HepG2 (cell line): ENCODE data around the gene LSR. TPM values are rescaled to one million over a fixed set of nuclear protein-coding genes. Genes with fewer than 3 reads are reported as not detected.

Source experiments
- ATAC-seq: fragments of 200-7000 bp; cut with Tn5 transposase; 3 replicates; pipeline ENCODE4 v1.9.1; 2020; ENCODE audit warnings: mild to moderate bottlenecking, moderate library complexity
- BruUV-seq: library from RNA; stranded (reverse); fragments of 400-500 nt; replicated peaks from 2 replicates; lab custom pipeline; 2021; lab: Mats Ljungman, UMichigan
- CTCF ChIA-PET: fragments of 300-600 bp; formaldehyde crosslinking; extraction: SDS; loops from one replicate; lab custom pipeline; 2021; ENCODE audit warnings: low total read pairs, inconsistent platforms, low intra/inter-chr PET ratio; lab: Yijun Ruan, JAX
- POLR2A ChIA-PET: fragments of 350-600 bp; sonication (Branson Sonifier 250); formaldehyde crosslinking; loops from one replicate; lab custom pipeline; 2020; ENCODE audit warnings: antibody characterized with exemption, inconsistent platforms; lab: Yijun Ruan, JAX
- DNase-seq: peaks from one replicate; pipeline ENCODE4 v3.0.0-alpha.2; 2015; ENCODE audit warnings: low spot score
- FAIRE-seq: peaks from 3 replicates; lab custom pipeline; 2011; peaks lifted over from hg19 to GRCh38; lab: Jason Lieb, UNC
- H2AFZ ChIP-seq: one replicate; pipeline ENCODE4 v1.6.1; 2011; ENCODE audit warnings: low read length, inconsistent platforms
- H3K27ac ChIP-seq: fragments of 300-600 bp; 3 replicates; pipeline ENCODE4 v1.8.0; 2011; ENCODE audit warnings: mixed run types, mild to moderate bottlenecking, mixed read lengths, low read length, inconsistent platforms; ENCODE audit not compliant: insufficient read depth; ENCODE audit errors: extremely low read length
- H3K27me3 ChIP-seq, 2 experiments: fragments of 200-600 bp in 1 of 2; 2 replicates in 1 of 2; 3 replicates in 1 of 2; pipeline versions ENCODE4 v1.6.0 to v1.8.0; 2011; ENCODE audit warnings: low read length in 2 of 2, mild to moderate bottlenecking in 2 of 2, moderate library complexity in 2 of 2, inconsistent platforms in 1 of 2; ENCODE audit not compliant: insufficient read depth in 2 of 2, control insufficient read depth in 1 of 2
- H3K36me3 ChIP-seq, 2 experiments: fragments of 200-600 bp in 1 of 2; replicated peaks in 1 of 2; 2 replicates in 1 of 2; 3 replicates in 1 of 2; pipeline versions ENCODE4 v1.5.1 to v1.8.0; 2011; ENCODE audit warnings: low read length in 2 of 2, inconsistent platforms in 1 of 2; ENCODE audit not compliant: insufficient read depth in 2 of 2, control insufficient read depth in 1 of 2
- H3K4me1 ChIP-seq: 2 replicates; pipeline ENCODE4 v1.5.1; 2012; ENCODE audit warnings: low read length, inconsistent platforms; ENCODE audit not compliant: insufficient read depth
- H3K4me2 ChIP-seq: 2 replicates; pipeline ENCODE4 v1.6.0; 2011; ENCODE audit warnings: low read depth, low read length, inconsistent platforms
- H3K4me3 ChIP-seq, 3 experiments: fragments of 200-600 bp in 1 of 3; sonication (generic), shearing (Covaris generic) in 1 of 3; replicated peaks in 1 of 3; 2 replicates each; pipeline ENCODE4 v1.5.1; 2011 to 2016; ENCODE audit warnings: low read length in 3 of 3, inconsistent platforms in 2 of 3, low read depth in 2 of 3, mild to moderate bottlenecking in 2 of 3, control low read depth in 1 of 3, mixed read lengths in 1 of 3; ENCODE audit not compliant: insufficient read depth in 1 of 3
- H3K79me2 ChIP-seq: one replicate; pipeline ENCODE4 v1.6.1; 2011; ENCODE audit warnings: low read length, inconsistent platforms; ENCODE audit not compliant: insufficient read depth
- H3K9ac ChIP-seq: 2 replicates; pipeline ENCODE4 v1.6.0; 2011; ENCODE audit warnings: mild to moderate bottlenecking, low read depth, low read length, inconsistent platforms; ENCODE audit not compliant: insufficient read depth
- H3K9me3 ChIP-seq: 2 replicates; pipeline ENCODE4 v1.5.1; 2012; ENCODE audit warnings: mild to moderate bottlenecking, low read length
- H4K20me1 ChIP-seq: 2 replicates; pipeline ENCODE4 v1.6.0; 2011; ENCODE audit warnings: inconsistent platforms, mild to moderate bottlenecking, low read length, moderate library complexity; ENCODE audit not compliant: insufficient read depth
- IRF1 ChIP-seq: sonication (generic); formaldehyde crosslinking; IDR thresholded peaks from 2 replicates; pipeline ENCODE4 v1.4.0; 2020; ENCODE audit warnings: low read depth, mild to moderate bottlenecking, missing genetic modification reagents
- MAZ ChIP-seq, 2 experiments: sonication (generic) in 1 of 2; formaldehyde crosslinking in 1 of 2; IDR thresholded peaks; 2 replicates each; pipeline versions ENCODE4 v1.5.0 to v1.6.1; 2012 to 2020; ENCODE audit warnings: low read depth in 2 of 2, mild to moderate bottlenecking in 2 of 2, borderline replicate concordance in 1 of 2, improper control_type of control experiment in 1 of 2, low read length in 1 of 2, missing genetic modification reagents in 1 of 2, moderate library complexity in 1 of 2
- SRY ChIP-seq: sonication (generic); formaldehyde crosslinking; IDR thresholded peaks from 2 replicates; pipeline ENCODE4 v1.8.0; 2022; ENCODE audit warnings: mild to moderate bottlenecking, missing genetic modification reagents
- THAP8 ChIP-seq: sonication (generic); formaldehyde crosslinking; IDR thresholded peaks from 2 replicates; pipeline ENCODE4 v1.5.1; 2020; ENCODE audit warnings: missing genetic modification reagents, mild to moderate bottlenecking, borderline replicate concordance
- ZNF256 ChIP-seq: sonication (generic); formaldehyde crosslinking; conservative IDR thresholded peaks from 2 replicates; pipeline ENCODE4 v1.4.0; 2020; ENCODE audit warnings: missing genetic modification reagents
- ZNF260 ChIP-seq: sonication (generic); formaldehyde crosslinking; IDR thresholded peaks from 2 replicates; pipeline ENCODE4 v1.4.0; 2020; ENCODE audit warnings: missing genetic modification reagents, low read depth, mild to moderate bottlenecking, borderline replicate concordance
- ZNF484 ChIP-seq: sonication (generic); formaldehyde crosslinking; IDR thresholded peaks from 2 replicates; pipeline ENCODE4 v1.5.1; 2020; ENCODE audit warnings: mild to moderate bottlenecking, low read depth, missing genetic modification reagents, borderline replicate concordance
- ZNF616 ChIP-seq: sonication (generic); formaldehyde crosslinking; IDR thresholded peaks from 2 replicates; pipeline ENCODE4 v1.5.0; 2020; ENCODE audit warnings: low read depth, mild to moderate bottlenecking, missing genetic modification reagents
- ZNF772 ChIP-seq: sonication (generic); formaldehyde crosslinking; IDR thresholded peaks from 2 replicates; pipeline ENCODE4 v1.5.0; 2020; ENCODE audit warnings: mild to moderate bottlenecking, missing genetic modification reagents
- WGBS: methylation state at CpG from one replicate; pipeline ENCODE4 v1.1.6; 2017; ENCODE audit warnings: low lambda C conversion rate; 5-methylcytosine and 5-hydroxymethylcytosine counted together
- in situ Hi-C: cut with HindIII; loops from 2 replicates; pipeline ENCODE4 v1.10.0; 2017; ENCODE audit warnings: low pct_unique_long_range_greater_than_20kb; ENCODE audit not compliant: extremely low pct_ligation_motif_present
- intact Hi-C: fragments of 100-400 bp; cut with micrococcal nuclease; formaldehyde crosslinking; loops from one replicate; pipeline ENCODE4 v1.10.0; 2022; ENCODE audit not compliant: unreplicated experiment
- polyA plus RNA-seq, 8 experiments: library from polyadenylated mRNA; depleted of rRNA in 3 of 8; stranded (reverse) in 7 of 8; unstranded in 1 of 8; fragments of >200 nt; fragmentation: Illumina TruSeq in 4 of 8; extraction: Trizol in 4 of 8; gene quantifications; 2 replicates each; pipeline versions ENCODE4 v1.2.1 to v1.2.3, GENCODE V29; 2011 to 2016; ENCODE audit warnings: low read depth in 4 of 8, missing spikeins in 1 of 8, mixed read lengths in 1 of 8; ENCODE audit not compliant: insufficient read depth in 1 of 8
- total RNA-seq, 5 experiments: library from RNA; depleted of rRNA; stranded (reverse); fragments of >200 nt; fragmentation: Illumina TruSeq; extraction: Trizol; gene quantifications; 2 replicates each; pipeline ENCODE4 v1.2.3, GENCODE V29; 2016; ENCODE audit warnings: low read depth in 1 of 5
- TF ChIP-seq, protein P1 (sequence below): sonication (generic); formaldehyde crosslinking; IDR thresholded peaks from 2 replicates; pipeline ENCODE4 v1.5.0; 2020; ENCODE audit warnings: mild to moderate bottlenecking, missing genetic modification reagents, borderline replicate concordance
- TF ChIP-seq, protein P2 (sequence below): sonication (generic); formaldehyde crosslinking; conservative IDR thresholded peaks from 2 replicates; pipeline ENCODE4 v1.4.0; 2020; ENCODE audit warnings: missing genetic modification reagents
- TF ChIP-seq, protein P3 (sequence below): sonication (generic); formaldehyde crosslinking; IDR thresholded peaks from 2 replicates; pipeline ENCODE4 v1.5.1; 2020; ENCODE audit warnings: missing genetic modification reagents, mild to moderate bottlenecking, borderline replicate concordance

LSR gene
- total and polyA plus RNA-seq, 2 of the 13 experiments (the other 11 are each of a cell fraction or from before 2014, with no cell fraction given), result 29.2 to 79.2 TPM

GRCh38 chr19:35307931-35308330 is 59.1 kb downstream of the LSR start:
- ChIA-PET CTCF (no interaction called here), POLR2A (interaction anchor here (3.7 kb wide), 1 partner anchor 9 kb away, joined by 16 read pairs; no protein-coding TSS in a partner anchor)
- 92% methylated on average over 10 of the region's 10 CpGs for WGBS
- Histone ChIP-seq H3K79me2 (no peaks in the 10 kb centered on the region), H3K9me3 (no peaks in the 10 kb centered on the region), H3K4me2 (no peak overlapping the region), H2AFZ (no peak overlapping the region), H3K27me3 (no peaks in the 10 kb centered on the region), H3K27ac (no peak overlapping the region), H4K20me1 (no peaks in the 10 kb centered on the region), H3K9ac (peak overlapping the region; percentile 11; the same call in 1 of the 2 replicates), H3K4me1 (peaks cover 83% of the 10 kb centered on the region), H3K36me3 (no peaks in the 10 kb centered on the region), H3K4me3 (no peak overlapping the region)
- in situ Hi-C loops, result no loop called here
- BruUV-seq, result no TSS peak
- ATAC-seq (no peak), FAIRE-seq (no peak), DNase-seq (no peak)
- intact Hi-C loops, result no loop called here
- TF ChIP-seq THAP8 (CRISPR knock-in tag) (no peak), ZNF772 (CRISPR knock-in tag) (no peak), ZNF616 (no peak), ZNF260 (CRISPR knock-in tag) (no peak), SRY (CRISPR knock-in tag) (no peak), ZNF484 (CRISPR knock-in tag) (no peak), MAZ (IDR thresholded peaks at IDR 0.05; ENCODE audit: borderline replicate concordance, low read depth, low read length) (no peak), MAZ (CRISPR knock-in tag; IDR thresholded peaks at IDR 0.05; ENCODE audit: low read depth) (no peak), ZNF256 (CRISPR knock-in tag) (no peak), IRF1 (no peak)
- TF ChIP-seq, protein P1, sequence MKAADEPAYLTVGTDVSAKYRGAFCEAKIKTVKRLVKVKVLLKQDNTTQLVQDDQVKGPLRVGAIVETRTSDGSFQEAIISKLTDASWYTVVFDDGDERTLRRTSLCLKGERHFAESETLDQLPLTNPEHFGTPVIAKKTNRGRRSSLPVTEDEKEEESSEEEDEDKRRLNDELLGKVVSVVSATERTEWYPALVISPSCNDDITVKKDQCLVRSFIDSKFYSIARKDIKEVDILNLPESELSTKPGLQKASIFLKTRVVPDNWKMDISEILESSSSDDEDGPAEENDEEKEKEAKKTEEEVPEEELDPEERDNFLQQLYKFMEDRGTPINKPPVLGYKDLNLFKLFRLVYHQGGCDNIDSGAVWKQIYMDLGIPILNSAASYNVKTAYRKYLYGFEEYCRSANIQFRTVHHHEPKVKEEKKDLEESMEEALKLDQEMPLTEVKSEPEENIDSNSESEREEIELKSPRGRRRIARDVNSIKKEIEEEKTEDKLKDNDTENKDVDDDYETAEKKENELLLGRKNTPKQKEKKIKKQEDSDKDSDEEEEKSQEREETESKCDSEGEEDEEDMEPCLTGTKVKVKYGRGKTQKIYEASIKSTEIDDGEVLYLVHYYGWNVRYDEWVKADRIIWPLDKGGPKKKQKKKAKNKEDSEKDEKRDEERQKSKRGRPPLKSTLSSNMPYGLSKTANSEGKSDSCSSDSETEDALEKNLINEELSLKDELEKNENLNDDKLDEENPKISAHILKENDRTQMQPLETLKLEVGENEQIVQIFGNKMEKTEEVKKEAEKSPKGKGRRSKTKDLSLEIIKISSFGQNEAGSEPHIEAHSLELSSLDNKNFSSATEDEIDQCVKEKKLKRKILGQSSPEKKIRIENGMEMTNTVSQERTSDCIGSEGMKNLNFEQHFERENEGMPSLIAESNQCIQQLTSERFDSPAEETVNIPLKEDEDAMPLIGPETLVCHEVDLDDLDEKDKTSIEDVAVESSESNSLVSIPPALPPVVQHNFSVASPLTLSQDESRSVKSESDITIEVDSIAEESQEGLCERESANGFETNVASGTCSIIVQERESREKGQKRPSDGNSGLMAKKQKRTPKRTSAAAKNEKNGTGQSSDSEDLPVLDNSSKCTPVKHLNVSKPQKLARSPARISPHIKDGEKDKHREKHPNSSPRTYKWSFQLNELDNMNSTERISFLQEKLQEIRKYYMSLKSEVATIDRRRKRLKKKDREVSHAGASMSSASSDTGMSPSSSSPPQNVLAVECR (CRISPR knock-in tag), result no peak
- TF ChIP-seq, protein P2, sequence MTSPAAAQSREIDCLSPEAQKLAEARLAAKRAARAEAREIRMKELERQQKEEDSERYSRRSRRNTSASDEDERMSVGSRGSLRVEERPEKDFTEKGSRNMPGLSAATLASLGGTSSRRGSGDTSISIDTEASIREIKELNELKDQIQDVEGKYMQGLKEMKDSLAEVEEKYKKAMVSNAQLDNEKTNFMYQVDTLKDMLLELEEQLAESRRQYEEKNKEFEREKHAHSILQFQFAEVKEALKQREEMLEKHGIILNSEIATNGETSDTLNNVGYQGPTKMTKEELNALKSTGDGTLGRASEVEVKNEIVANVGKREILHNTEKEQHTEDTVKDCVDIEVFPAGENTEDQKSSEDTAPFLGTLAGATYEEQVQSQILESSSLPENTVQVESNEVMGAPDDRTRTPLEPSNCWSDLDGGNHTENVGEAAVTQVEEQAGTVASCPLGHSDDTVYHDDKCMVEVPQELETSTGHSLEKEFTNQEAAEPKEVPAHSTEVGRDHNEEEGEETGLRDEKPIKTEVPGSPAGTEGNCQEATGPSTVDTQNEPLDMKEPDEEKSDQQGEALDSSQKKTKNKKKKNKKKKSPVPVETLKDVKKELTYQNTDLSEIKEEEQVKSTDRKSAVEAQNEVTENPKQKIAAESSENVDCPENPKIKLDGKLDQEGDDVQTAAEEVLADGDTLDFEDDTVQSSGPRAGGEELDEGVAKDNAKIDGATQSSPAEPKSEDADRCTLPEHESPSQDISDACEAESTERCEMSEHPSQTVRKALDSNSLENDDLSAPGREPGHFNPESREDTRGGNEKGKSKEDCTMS, result no peak
- TF ChIP-seq, protein P3, sequence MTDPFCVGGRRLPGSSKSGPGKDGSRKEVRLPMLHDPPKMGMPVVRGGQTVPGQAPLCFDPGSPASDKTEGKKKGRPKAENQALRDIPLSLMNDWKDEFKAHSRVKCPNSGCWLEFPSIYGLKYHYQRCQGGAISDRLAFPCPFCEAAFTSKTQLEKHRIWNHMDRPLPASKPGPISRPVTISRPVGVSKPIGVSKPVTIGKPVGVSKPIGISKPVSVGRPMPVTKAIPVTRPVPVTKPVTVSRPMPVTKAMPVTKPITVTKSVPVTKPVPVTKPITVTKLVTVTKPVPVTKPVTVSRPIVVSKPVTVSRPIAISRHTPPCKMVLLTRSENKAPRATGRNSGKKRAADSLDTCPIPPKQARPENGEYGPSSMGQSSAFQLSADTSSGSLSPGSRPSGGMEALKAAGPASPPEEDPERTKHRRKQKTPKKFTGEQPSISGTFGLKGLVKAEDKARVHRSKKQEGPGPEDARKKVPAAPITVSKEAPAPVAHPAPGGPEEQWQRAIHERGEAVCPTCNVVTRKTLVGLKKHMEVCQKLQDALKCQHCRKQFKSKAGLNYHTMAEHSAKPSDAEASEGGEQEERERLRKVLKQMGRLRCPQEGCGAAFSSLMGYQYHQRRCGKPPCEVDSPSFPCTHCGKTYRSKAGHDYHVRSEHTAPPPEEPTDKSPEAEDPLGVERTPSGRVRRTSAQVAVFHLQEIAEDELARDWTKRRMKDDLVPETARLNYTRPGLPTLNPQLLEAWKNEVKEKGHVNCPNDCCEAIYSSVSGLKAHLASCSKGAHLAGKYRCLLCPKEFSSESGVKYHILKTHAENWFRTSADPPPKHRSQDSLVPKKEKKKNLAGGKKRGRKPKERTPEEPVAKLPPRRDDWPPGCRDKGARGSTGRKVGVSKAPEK (CRISPR knock-in tag), result no peak
